ENCODE data around the gene OSCP1.
"Not testable (repeated sequence)": the region's sequence is repeated elsewhere in the genome, so short reads cannot be mapped to it uniquely, and the experiment has no call there.

The OSCP1 gene

DNA sequence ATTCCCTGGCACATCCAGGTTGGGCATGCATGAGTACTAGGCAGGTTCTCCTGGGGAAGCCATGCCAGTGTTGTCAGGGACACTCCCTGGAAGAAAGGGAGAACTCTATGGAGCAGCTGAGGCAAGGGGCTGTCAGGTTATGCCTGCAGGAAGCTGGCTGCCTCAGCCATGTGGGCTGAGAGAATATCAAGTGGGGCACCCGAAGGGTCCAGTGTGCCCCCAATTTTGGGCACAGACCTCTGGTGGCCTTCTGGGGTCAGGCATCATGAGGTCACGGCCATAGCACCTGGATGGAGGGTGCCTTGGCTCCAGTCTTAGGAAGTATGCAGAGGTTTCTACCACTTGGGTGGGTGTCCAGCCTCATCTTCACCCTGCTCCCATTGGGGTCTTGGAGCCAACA, 29.9 kb upstream of the OSCP1 start:
- no peaks in the 10 kb centered on the region for H3K79me2 ChIP-seq (ENCODE audit: insufficient read depth, low read length)
- H3K9ac ChIP-seq (ENCODE audit: low read length): no peak overlapping the region
- H2AFZ ChIP-seq (ENCODE audit: low read length): no peak overlapping the region
- H3K9me2 ChIP-seq (ENCODE audit: low read depth, low read length): no peaks in the 10 kb centered on the region
- no peaks in the 10 kb centered on the region for H3K9me3 ChIP-seq (ENCODE audit: low read length)
- TF ChIP-seq, protein P1, sequence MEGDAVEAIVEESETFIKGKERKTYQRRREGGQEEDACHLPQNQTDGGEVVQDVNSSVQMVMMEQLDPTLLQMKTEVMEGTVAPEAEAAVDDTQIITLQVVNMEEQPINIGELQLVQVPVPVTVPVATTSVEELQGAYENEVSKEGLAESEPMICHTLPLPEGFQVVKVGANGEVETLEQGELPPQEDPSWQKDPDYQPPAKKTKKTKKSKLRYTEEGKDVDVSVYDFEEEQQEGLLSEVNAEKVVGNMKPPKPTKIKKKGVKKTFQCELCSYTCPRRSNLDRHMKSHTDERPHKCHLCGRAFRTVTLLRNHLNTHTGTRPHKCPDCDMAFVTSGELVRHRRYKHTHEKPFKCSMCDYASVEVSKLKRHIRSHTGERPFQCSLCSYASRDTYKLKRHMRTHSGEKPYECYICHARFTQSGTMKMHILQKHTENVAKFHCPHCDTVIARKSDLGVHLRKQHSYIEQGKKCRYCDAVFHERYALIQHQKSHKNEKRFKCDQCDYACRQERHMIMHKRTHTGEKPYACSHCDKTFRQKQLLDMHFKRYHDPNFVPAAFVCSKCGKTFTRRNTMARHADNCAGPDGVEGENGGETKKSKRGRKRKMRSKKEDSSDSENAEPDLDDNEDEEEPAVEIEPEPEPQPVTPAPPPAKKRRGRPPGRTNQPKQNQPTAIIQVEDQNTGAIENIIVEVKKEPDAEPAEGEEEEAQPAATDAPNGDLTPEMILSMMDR (IDR thresholded peaks at IDR 0.05; ENCODE audit: low read length): no peak
- TF ChIP-seq EZH2 (IDR thresholded peaks at IDR 0.05; ENCODE audit: borderline replicate concordance, low read length): no peak
- no peaks in the 10 kb centered on the region for H3K4me1 ChIP-seq (ENCODE audit: insufficient read depth, low read length, severe bottlenecking)
- H3F3A ChIP-seq (ENCODE audit: insufficient read depth, low read length): no peaks in the 10 kb centered on the region
- H3K27me3 ChIP-seq (ENCODE audit: insufficient read depth, low read length): peaks cover 18% of the 10 kb centered on the region
- H3K27ac ChIP-seq (ENCODE audit: low read depth, low read length, poor library complexity, severe bottlenecking): no peak overlapping the region
- H3K4me3 ChIP-seq (ENCODE audit: low read depth, low read length, poor library complexity, severe bottlenecking): no peak overlapping the region
- H4K20me1 ChIP-seq (ENCODE audit: insufficient read depth, low read length): no peaks in the 10 kb centered on the region
- no peaks in the 10 kb centered on the region for H3K36me3 ChIP-seq (ENCODE audit: insufficient read depth, low read length)
- no peak overlapping the region for H3K4me2 ChIP-seq (ENCODE audit: low read length)

DNA sequence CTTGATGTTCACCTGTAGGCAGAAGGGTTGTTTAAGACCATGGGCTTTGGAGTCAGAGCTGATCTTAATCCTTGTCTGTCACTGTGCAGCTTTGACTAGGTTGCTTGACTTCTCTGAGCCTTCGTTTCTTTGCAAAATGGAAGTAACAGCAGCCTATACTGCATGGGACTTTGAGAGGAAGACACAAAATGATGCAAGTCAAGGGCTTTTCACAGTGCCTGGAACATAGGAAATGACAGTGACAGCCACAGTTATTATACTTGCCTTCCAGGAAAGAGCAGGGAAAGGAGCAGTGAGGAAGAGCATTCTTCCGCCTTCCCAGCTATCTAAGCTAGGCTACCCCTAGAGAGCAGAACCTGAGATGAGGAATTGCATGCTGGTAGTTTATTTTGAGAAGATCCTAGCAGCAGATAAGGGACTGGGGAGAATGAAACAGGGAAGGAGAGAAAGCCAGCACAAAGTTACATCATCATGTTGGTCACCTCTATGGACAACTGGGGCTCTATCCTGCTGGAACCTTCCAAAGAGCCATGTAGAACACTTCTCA, 29.3 kb upstream of the OSCP1 start:
- Histone ChIP-seq H4K20me1 (ENCODE audit: insufficient read depth, low read length) (no peaks in the 10 kb centered on the region), H3K9me3 (ENCODE audit: low read length) (no peaks in the 10 kb centered on the region), H3K9me2 (ENCODE audit: low read depth, low read length) (no peaks in the 10 kb centered on the region), H3K4me1 (ENCODE audit: insufficient read depth, low read length, severe bottlenecking) (no peaks in the 10 kb centered on the region), H2AFZ (ENCODE audit: low read length) (no peak overlapping the region), H3F3A (ENCODE audit: insufficient read depth, low read length) (no peaks in the 10 kb centered on the region), H3K36me3 (ENCODE audit: insufficient read depth, low read length) (no peaks in the 10 kb centered on the region), H3K4me2 (ENCODE audit: low read length) (no peak overlapping the region), H3K79me2 (ENCODE audit: insufficient read depth, low read length) (no peaks in the 10 kb centered on the region), H3K9ac (ENCODE audit: low read length) (no peak overlapping the region), H3K27ac (ENCODE audit: low read depth, low read length, poor library complexity, severe bottlenecking) (no peak overlapping the region), H3K4me3 (ENCODE audit: low read depth, low read length, poor library complexity, severe bottlenecking) (no peak overlapping the region), H3K27me3 (ENCODE audit: insufficient read depth, low read length) (peaks cover 18% of the 10 kb centered on the region)
- TF ChIP-seq, protein P1 (IDR thresholded peaks at IDR 0.05; ENCODE audit: low read length): no peak
- TF ChIP-seq EZH2 (IDR thresholded peaks at IDR 0.05; ENCODE audit: borderline replicate concordance, low read length): no peak

DNA sequence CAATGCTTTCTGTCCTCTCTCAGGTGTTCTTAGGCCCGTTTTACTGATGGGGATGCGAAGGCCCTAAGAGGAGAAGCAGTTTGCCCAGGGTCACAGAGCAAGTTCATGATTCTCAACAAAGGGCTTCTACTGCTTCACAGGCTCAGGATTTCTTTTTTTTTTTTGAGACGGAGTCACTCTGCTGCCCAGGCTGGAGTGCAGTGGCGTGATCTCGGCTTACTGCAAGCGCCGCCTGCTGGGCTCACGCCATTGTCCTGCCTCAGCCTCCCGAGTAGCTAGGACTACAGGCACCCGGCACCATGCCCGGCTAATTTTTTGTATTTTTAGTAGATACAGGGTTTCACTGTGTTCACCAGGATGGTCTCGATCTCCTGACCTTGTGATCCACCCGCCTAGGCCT, 27.4 kb upstream of the OSCP1 start:
- not testable (repeated sequence) for H3F3A ChIP-seq (ENCODE audit: insufficient read depth, low read length); H3K36me3 ChIP-seq (ENCODE audit: insufficient read depth, low read length); H3K4me3 ChIP-seq (ENCODE audit: low read depth, low read length, poor library complexity, severe bottlenecking); H3K9me2 ChIP-seq (ENCODE audit: low read depth, low read length); H4K20me1 ChIP-seq (ENCODE audit: insufficient read depth, low read length); H3K27me3 ChIP-seq (ENCODE audit: insufficient read depth, low read length); H3K4me1 ChIP-seq (ENCODE audit: insufficient read depth, low read length, severe bottlenecking); H3K9me3 ChIP-seq (ENCODE audit: low read length); H2AFZ ChIP-seq (ENCODE audit: low read length); H3K9ac ChIP-seq (ENCODE audit: low read length); H3K4me2 ChIP-seq (ENCODE audit: low read length); H3K79me2 ChIP-seq (ENCODE audit: insufficient read depth, low read length); H3K27ac ChIP-seq (ENCODE audit: low read depth, low read length, poor library complexity, severe bottlenecking)

DNA sequence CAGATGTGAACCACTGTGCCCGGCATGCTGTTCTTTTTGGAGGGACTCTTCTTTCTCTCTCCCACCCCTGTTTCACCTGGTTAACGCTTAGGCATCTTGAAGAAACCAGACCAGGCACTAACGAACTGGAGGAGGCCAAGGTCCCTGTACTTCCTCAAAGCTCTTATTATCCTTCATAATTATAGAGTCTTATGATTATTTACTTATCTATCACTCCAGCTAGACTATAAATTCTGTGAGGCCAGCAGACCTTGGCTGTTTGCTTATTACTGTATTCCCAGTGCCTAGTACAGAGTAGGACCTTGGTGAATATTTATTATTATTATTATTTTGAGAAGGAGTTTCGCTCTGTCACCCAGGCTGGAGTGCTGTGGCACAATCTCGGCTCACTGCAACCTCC, 26.7 kb upstream of the OSCP1 start:
- Histone ChIP-seq H3K9ac (ENCODE audit: low read length) (no peak overlapping the region), H4K20me1 (ENCODE audit: insufficient read depth, low read length) (no peaks in the 10 kb centered on the region)
- TF ChIP-seq, protein P1 (IDR thresholded peaks at IDR 0.05; ENCODE audit: low read length): no peak
- TF ChIP-seq EZH2 (IDR thresholded peaks at IDR 0.05; ENCODE audit: borderline replicate concordance, low read length): no peak

More for the DNA sequence above, 26.7 kb upstream of the OSCP1 start:
- H3K27me3 ChIP-seq (ENCODE audit: insufficient read depth, low read length): no peaks in the 10 kb centered on the region; the same call in 1 of the 2 replicates
- no peak overlapping the region for H2AFZ ChIP-seq (ENCODE audit: low read length)
- no peaks in the 10 kb centered on the region for H3F3A ChIP-seq (ENCODE audit: insufficient read depth, low read length)
- H3K9me3 ChIP-seq (ENCODE audit: low read length): no peaks in the 10 kb centered on the region
- H3K79me2 ChIP-seq (ENCODE audit: insufficient read depth, low read length): no peaks in the 10 kb centered on the region
- H3K4me3 ChIP-seq (ENCODE audit: low read depth, low read length, poor library complexity, severe bottlenecking): no peak overlapping the region
- no peaks in the 10 kb centered on the region for H3K4me1 ChIP-seq (ENCODE audit: insufficient read depth, low read length, severe bottlenecking)
- H3K36me3 ChIP-seq (ENCODE audit: insufficient read depth, low read length): no peaks in the 10 kb centered on the region
- H3K9me2 ChIP-seq (ENCODE audit: low read depth, low read length): no peaks in the 10 kb centered on the region
- H3K27ac ChIP-seq (ENCODE audit: low read depth, low read length, poor library complexity, severe bottlenecking): no peak overlapping the region
- H3K4me2 ChIP-seq (ENCODE audit: low read length): no peak overlapping the region
